ENCODE data around the gene BLVRB. TPM values are rescaled to one million over a fixed set of nuclear protein-coding genes. Genes with fewer than 3 reads are reported as not detected.
"Not testable (repeated sequence)": the region's sequence is repeated elsewhere in the genome, so short reads cannot be mapped to it uniquely, and the experiment has no call there.

The BLVRB gene
- total RNA-seq, 1 donor from 2014 or later = 53.1 TPM

GRCh38 chr19:40503320-40503695 is 37.8 kb upstream of the BLVRB start:
- DNase-seq (ENCODE audit: low spot score) = no peak
- Mint-ChIP-seq H3K4me3 (ENCODE audit: unreplicated experiment) (no peak overlapping the region), H3K27me3 (ENCODE audit: low read depth) (peaks cover 36% of the 10 kb centered on the region), H3K4me1 (ENCODE audit: low read depth) (no peaks in the 10 kb centered on the region), H3K36me3 (ENCODE audit: low read depth) (peaks cover 4% of the 10 kb centered on the region), H3K9me3 (ENCODE audit: low read depth) (no peaks in the 10 kb centered on the region), H3K27ac (ENCODE audit: unreplicated experiment) (no peak overlapping the region)
- TF ChIP-seq, protein P1, sequence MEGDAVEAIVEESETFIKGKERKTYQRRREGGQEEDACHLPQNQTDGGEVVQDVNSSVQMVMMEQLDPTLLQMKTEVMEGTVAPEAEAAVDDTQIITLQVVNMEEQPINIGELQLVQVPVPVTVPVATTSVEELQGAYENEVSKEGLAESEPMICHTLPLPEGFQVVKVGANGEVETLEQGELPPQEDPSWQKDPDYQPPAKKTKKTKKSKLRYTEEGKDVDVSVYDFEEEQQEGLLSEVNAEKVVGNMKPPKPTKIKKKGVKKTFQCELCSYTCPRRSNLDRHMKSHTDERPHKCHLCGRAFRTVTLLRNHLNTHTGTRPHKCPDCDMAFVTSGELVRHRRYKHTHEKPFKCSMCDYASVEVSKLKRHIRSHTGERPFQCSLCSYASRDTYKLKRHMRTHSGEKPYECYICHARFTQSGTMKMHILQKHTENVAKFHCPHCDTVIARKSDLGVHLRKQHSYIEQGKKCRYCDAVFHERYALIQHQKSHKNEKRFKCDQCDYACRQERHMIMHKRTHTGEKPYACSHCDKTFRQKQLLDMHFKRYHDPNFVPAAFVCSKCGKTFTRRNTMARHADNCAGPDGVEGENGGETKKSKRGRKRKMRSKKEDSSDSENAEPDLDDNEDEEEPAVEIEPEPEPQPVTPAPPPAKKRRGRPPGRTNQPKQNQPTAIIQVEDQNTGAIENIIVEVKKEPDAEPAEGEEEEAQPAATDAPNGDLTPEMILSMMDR (IDR thresholded peaks at IDR 0.05) = no peak

- no peaks in the 10 kb centered on the region for H3K9me3 Mint-ChIP-seq (ENCODE audit: low read depth)
- H3K4me1 Mint-ChIP-seq (ENCODE audit: low read depth) = no peaks in the 10 kb centered on the region
- peaks cover 36% of the 10 kb centered on the region for H3K27me3 Mint-ChIP-seq (ENCODE audit: low read depth)
- H3K4me3 Mint-ChIP-seq (ENCODE audit: unreplicated experiment) = no peak overlapping the region
- H3K36me3 Mint-ChIP-seq (ENCODE audit: low read depth) = peaks cover 4% of the 10 kb centered on the region
- H3K27ac Mint-ChIP-seq (ENCODE audit: unreplicated experiment) = no peak overlapping the region
- TF ChIP-seq, protein P1 (IDR thresholded peaks at IDR 0.05) = no peak
- no peak for DNase-seq (ENCODE audit: low spot score)
Measured at GRCh38 chr19:40502647-40503319, 37.2 kb upstream of the BLVRB start.

GRCh38 chr19:40502081-40502480 is 36.5 kb upstream of the BLVRB start:
- H3K36me3 Mint-ChIP-seq (ENCODE audit: low read depth) = peaks cover 4% of the 10 kb centered on the region
- H3K9me3 Mint-ChIP-seq (ENCODE audit: low read depth) = no peaks in the 10 kb centered on the region
- H3K27me3 Mint-ChIP-seq (ENCODE audit: low read depth) = peaks cover 36% of the 10 kb centered on the region
- no peak for DNase-seq (ENCODE audit: low spot score)
- H3K4me1 Mint-ChIP-seq (ENCODE audit: low read depth) = no peaks in the 10 kb centered on the region
- TF ChIP-seq, protein P1 (IDR thresholded peaks at IDR 0.05) = no peak
- H3K27ac Mint-ChIP-seq (ENCODE audit: unreplicated experiment) = no peak overlapping the region
- no peak overlapping the region for H3K4me3 Mint-ChIP-seq (ENCODE audit: unreplicated experiment)

GRCh38 chr19:40501599-40501998 is 36.1 kb upstream of the BLVRB start:
- H3K27me3 Mint-ChIP-seq (ENCODE audit: low read depth) = peaks cover 36% of the 10 kb centered on the region
- H3K9me3 Mint-ChIP-seq (ENCODE audit: low read depth) = no peaks in the 10 kb centered on the region
- no peak overlapping the region for H3K4me3 Mint-ChIP-seq (ENCODE audit: unreplicated experiment)
- no peak for DNase-seq (ENCODE audit: low spot score)
- TF ChIP-seq, protein P1 (IDR thresholded peaks at IDR 0.05) = no peak
- no peak overlapping the region for H3K27ac Mint-ChIP-seq (ENCODE audit: unreplicated experiment)
- H3K4me1 Mint-ChIP-seq (ENCODE audit: low read depth) = no peaks in the 10 kb centered on the region
- peaks cover 4% of the 10 kb centered on the region for H3K36me3 Mint-ChIP-seq (ENCODE audit: low read depth)

DNA sequence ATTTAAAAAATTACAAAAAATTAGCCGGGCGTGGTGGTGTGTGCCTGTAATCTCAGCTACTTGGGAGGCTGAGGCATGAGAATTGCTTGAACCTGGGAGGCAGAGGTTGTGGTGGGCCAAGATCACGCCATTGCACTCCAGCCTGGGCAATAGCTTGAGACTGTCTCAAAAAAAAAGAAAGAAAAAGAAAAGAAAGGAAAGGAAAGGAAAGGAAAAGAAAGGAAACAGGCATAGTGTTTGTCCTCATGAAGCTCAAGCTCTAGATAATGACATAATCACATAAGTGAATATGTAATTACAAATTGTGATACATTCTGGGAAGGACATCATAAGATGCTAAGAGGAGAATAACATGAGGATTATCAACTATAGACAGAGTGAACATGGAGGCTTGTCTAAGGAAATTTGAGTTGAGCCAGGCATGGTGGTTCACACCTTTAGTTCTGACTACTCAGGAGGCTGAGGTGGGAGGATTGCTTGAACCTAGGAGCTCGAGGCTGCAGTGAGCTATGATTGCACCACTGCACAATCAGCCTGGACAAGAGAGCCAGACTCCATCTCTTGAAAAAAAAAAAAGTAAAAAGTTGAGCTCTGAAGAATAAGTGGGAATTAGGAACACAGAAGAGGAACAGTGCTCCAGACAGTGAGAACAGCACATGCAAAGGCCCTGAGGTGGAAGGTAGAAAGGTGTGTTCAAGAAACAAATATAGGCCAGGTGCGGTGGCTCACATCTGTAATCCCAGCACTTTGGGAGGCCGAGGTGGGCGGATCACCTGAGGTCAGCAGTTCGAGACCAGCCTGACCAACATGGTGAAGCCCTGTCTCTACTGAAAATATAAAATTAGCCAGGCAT is 35.4 kb upstream of the BLVRB start:
- H3K27me3 Mint-ChIP-seq (ENCODE audit: low read depth) = peaks cover 31% of the 10 kb centered on the region
- not testable (repeated sequence) for H3K4me3 Mint-ChIP-seq (ENCODE audit: unreplicated experiment); H3K4me1 Mint-ChIP-seq (ENCODE audit: low read depth); H3K36me3 Mint-ChIP-seq (ENCODE audit: low read depth); H3K9me3 Mint-ChIP-seq (ENCODE audit: low read depth); DNase-seq (ENCODE audit: low spot score); H3K27ac Mint-ChIP-seq (ENCODE audit: unreplicated experiment)
